ENCODE measurements around the gene TAB2.

Gene TAB2

DNA sequence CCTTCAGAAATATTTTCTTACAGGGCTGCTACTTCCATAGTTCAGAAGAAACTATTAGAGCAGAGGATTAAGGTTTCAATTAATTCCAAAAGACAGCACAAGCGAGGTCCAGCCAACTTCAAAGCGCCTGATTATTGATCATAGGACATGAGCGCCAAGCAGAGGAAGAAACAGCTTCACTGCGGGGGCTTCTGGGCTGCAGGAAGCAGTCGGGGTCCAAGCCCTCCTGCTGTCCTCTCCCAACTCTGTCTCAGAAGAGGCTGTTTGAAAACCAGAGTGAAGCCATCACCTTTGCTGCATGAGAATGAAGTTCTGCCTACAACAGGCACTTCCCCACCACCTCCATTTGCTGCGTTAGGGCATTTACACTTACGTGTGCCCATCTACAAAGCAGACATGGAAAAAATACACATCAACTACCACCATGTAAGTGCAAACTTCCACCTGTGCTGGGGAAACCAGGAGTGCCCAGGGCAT lies 106.5 kb downstream of the TAB2 start:
- TF ChIP-seq EGR1 (IDR thresholded peaks at IDR 0.05), result no peak
- TF ChIP-seq CREB1 (IDR thresholded peaks at IDR 0.05; ENCODE audit: low read depth), result no peak
- no peak for TF ChIP-seq ZBTB7A (IDR thresholded peaks at IDR 0.05; ENCODE audit: low read depth)
- TF ChIP-seq CEBPB (IDR thresholded peaks at IDR 0.05), result no peak
- no peak for TF ChIP-seq FOXM1 (IDR thresholded peaks at IDR 0.05; ENCODE audit: borderline replicate concordance, low read depth)
- TF ChIP-seq TCF12 (IDR thresholded peaks at IDR 0.05; ENCODE audit: low read depth), result no peak
- TF ChIP-seq EP300 (IDR thresholded peaks at IDR 0.05; ENCODE audit: borderline replicate concordance), result no peak
- no peak for TF ChIP-seq NFIC (IDR thresholded peaks at IDR 0.05)
- TF ChIP-seq TEAD4 (IDR thresholded peaks at IDR 0.05), result no peak
- TF ChIP-seq, protein P1, sequence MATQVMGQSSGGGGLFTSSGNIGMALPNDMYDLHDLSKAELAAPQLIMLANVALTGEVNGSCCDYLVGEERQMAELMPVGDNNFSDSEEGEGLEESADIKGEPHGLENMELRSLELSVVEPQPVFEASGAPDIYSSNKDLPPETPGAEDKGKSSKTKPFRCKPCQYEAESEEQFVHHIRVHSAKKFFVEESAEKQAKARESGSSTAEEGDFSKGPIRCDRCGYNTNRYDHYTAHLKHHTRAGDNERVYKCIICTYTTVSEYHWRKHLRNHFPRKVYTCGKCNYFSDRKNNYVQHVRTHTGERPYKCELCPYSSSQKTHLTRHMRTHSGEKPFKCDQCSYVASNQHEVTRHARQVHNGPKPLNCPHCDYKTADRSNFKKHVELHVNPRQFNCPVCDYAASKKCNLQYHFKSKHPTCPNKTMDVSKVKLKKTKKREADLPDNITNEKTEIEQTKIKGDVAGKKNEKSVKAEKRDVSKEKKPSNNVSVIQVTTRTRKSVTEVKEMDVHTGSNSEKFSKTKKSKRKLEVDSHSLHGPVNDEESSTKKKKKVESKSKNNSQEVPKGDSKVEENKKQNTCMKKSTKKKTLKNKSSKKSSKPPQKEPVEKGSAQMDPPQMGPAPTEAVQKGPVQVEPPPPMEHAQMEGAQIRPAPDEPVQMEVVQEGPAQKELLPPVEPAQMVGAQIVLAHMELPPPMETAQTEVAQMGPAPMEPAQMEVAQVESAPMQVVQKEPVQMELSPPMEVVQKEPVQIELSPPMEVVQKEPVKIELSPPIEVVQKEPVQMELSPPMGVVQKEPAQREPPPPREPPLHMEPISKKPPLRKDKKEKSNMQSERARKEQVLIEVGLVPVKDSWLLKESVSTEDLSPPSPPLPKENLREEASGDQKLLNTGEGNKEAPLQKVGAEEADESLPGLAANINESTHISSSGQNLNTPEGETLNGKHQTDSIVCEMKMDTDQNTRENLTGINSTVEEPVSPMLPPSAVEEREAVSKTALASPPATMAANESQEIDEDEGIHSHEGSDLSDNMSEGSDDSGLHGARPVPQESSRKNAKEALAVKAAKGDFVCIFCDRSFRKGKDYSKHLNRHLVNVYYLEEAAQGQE (IDR thresholded peaks at IDR 0.05; ENCODE audit: low read depth), result no peak
- no peak for TF ChIP-seq RAD21 (IDR thresholded peaks at IDR 0.05; ENCODE audit: low read depth)
- TF ChIP-seq, protein P2, sequence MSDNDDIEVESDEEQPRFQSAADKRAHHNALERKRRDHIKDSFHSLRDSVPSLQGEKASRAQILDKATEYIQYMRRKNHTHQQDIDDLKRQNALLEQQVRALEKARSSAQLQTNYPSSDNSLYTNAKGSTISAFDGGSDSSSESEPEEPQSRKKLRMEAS (IDR thresholded peaks at IDR 0.05), result no peak
- no peak for TF ChIP-seq TAF1 (IDR thresholded peaks at IDR 0.05; ENCODE audit: low read depth)
- TF ChIP-seq, protein P3, sequence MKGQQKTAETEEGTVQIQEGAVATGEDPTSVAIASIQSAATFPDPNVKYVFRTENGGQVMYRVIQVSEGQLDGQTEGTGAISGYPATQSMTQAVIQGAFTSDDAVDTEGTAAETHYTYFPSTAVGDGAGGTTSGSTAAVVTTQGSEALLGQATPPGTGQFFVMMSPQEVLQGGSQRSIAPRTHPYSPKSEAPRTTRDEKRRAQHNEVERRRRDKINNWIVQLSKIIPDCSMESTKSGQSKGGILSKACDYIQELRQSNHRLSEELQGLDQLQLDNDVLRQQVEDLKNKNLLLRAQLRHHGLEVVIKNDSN (IDR thresholded peaks at IDR 0.05), result no peak
- TF ChIP-seq YY1 (IDR thresholded peaks at IDR 0.05; ENCODE audit: low read depth), result no peak

DNA sequence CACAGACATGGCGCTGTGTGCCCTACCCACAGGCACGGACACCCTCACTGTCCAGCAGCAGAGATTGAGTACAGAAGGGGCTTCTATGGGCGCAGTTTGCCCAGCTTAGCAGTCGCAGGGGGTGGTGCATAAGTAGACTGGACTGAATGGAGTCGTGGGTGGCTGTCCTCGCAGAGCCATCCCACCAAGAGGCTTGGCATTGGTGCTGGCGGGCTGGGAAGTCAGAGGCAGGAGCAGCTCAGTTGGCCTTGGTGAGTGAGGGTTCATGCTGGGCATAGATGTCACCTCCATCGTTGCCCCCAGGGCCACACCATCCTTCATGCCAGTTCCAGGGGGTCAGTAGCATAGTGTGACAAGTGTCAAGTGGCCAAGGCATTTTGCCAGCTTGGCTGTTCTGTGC lies 107.7 kb downstream of the TAB2 start:
- TF ChIP-seq FOXM1 (IDR thresholded peaks at IDR 0.05; ENCODE audit: borderline replicate concordance, low read depth) (no peak), TEAD4 (IDR thresholded peaks at IDR 0.05) (no peak), TAF1 (IDR thresholded peaks at IDR 0.05; ENCODE audit: low read depth) (no peak), EGR1 (IDR thresholded peaks at IDR 0.05) (no peak), CEBPB (IDR thresholded peaks at IDR 0.05) (no peak), YY1 (IDR thresholded peaks at IDR 0.05; ENCODE audit: low read depth) (no peak), TCF12 (IDR thresholded peaks at IDR 0.05; ENCODE audit: low read depth) (no peak), ZBTB7A (IDR thresholded peaks at IDR 0.05; ENCODE audit: low read depth) (no peak), RAD21 (IDR thresholded peaks at IDR 0.05; ENCODE audit: low read depth) (no peak), NFIC (IDR thresholded peaks at IDR 0.05) (no peak), CREB1 (IDR thresholded peaks at IDR 0.05; ENCODE audit: low read depth) (no peak), EP300 (IDR thresholded peaks at IDR 0.05; ENCODE audit: borderline replicate concordance) (no peak)
- TF ChIP-seq, protein P1 (IDR thresholded peaks at IDR 0.05; ENCODE audit: low read depth), result no peak
- TF ChIP-seq, protein P2 (IDR thresholded peaks at IDR 0.05), result no peak
- TF ChIP-seq, protein P3 (IDR thresholded peaks at IDR 0.05), result no peak

DNA sequence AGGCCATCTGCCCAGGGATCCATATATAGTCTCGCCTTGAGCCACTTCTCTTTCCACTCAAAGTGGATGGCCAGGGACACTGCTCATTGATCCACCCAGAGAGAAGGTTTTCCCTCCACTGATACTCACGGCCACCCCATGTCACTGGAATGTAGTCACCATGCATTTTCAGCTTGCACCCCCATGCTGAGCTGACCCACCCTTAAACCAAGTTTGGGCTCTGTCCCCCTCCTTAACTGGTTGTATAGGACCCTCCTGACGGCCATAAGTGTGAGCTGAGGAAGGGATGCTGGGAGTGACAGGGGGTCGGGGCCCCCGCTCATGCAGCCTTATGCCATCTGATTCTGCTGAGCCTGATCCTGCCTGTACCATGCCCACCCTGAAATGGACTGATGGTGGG lies 108.2 kb downstream of the TAB2 start:
- no peak for TF ChIP-seq YY1 (IDR thresholded peaks at IDR 0.05; ENCODE audit: low read depth)
- no peak for TF ChIP-seq CREB1 (IDR thresholded peaks at IDR 0.05; ENCODE audit: low read depth)
- TF ChIP-seq, protein P3 (IDR thresholded peaks at IDR 0.05), result no peak
- no peak for TF ChIP-seq NFIC (IDR thresholded peaks at IDR 0.05)
- no peak for TF ChIP-seq ZBTB7A (IDR thresholded peaks at IDR 0.05; ENCODE audit: low read depth)
- no peak for TF ChIP-seq EGR1 (IDR thresholded peaks at IDR 0.05)
- TF ChIP-seq, protein P1 (IDR thresholded peaks at IDR 0.05; ENCODE audit: low read depth), result no peak

DNA sequence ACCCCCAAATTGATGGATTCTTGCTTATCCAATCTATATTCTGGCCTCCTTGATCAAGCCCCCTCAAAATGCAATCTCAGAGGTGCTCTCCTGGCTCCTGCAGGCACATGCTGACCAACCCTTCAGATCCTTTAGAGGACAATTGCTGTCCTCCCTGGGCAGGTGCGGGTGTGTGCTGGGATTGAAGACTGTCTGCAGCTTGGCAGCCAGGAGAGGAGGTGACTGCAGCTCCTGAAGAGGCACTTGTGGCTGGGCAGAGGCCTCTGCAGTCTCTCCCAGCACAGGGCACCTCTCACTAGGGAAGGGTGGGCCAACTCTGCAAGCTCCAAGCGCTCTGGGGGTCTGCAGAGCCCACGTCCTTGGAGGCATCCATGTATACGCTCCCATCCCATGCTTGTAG lies 111.1 kb downstream of the TAB2 start:
- no peak for TF ChIP-seq ZBTB7A (IDR thresholded peaks at IDR 0.05; ENCODE audit: low read depth)
- TF ChIP-seq YY1 (IDR thresholded peaks at IDR 0.05; ENCODE audit: low read depth), result no peak
- TF ChIP-seq CEBPB (IDR thresholded peaks at IDR 0.05), result no peak
- TF ChIP-seq CREB1 (IDR thresholded peaks at IDR 0.05; ENCODE audit: low read depth), result no peak
- TF ChIP-seq FOXM1 (IDR thresholded peaks at IDR 0.05; ENCODE audit: borderline replicate concordance, low read depth), result no peak
- no peak for TF ChIP-seq EP300 (IDR thresholded peaks at IDR 0.05; ENCODE audit: borderline replicate concordance)
- no peak for TF ChIP-seq RAD21 (IDR thresholded peaks at IDR 0.05; ENCODE audit: low read depth)
- no peak for TF ChIP-seq TAF1 (IDR thresholded peaks at IDR 0.05; ENCODE audit: low read depth)
- TF ChIP-seq, protein P1 (IDR thresholded peaks at IDR 0.05; ENCODE audit: low read depth), result no peak
- no peak for TF ChIP-seq TEAD4 (IDR thresholded peaks at IDR 0.05)
- TF ChIP-seq NFIC (IDR thresholded peaks at IDR 0.05), result no peak
- no peak for TF ChIP-seq TCF12 (IDR thresholded peaks at IDR 0.05; ENCODE audit: low read depth)
- no peak for TF ChIP-seq EGR1 (IDR thresholded peaks at IDR 0.05)
- TF ChIP-seq, protein P2 (IDR thresholded peaks at IDR 0.05), result no peak
- TF ChIP-seq, protein P3 (IDR thresholded peaks at IDR 0.05), result no peak

Data from Ishikawa (cell line).